AG09309 (cell line): ENCODE results near the gene MTMR12.

ENCODE experiments used
- DNase-seq: peaks from one replicate; pipeline ENCODE4 v3.0.0-alpha.2; 2010; ENCODE audit warnings: low read depth
- H3K4me3 ChIP-seq: 2 replicates; pipeline ENCODE4 v1.5.1; 2011; ENCODE audit warnings: mild to moderate bottlenecking, low read depth, low read length, moderate library complexity; ENCODE audit not compliant: control insufficient read depth
- CTCF ChIP-seq: IDR thresholded peaks from 2 replicates; pipeline ENCODE4 v1.5.1; 2011; ENCODE audit warnings: mild to moderate bottlenecking, low read depth, low read length, inconsistent platforms; ENCODE audit not compliant: insufficient read depth, control insufficient read depth; ENCODE audit errors: missing control alignments

MTMR12 gene

DNA sequence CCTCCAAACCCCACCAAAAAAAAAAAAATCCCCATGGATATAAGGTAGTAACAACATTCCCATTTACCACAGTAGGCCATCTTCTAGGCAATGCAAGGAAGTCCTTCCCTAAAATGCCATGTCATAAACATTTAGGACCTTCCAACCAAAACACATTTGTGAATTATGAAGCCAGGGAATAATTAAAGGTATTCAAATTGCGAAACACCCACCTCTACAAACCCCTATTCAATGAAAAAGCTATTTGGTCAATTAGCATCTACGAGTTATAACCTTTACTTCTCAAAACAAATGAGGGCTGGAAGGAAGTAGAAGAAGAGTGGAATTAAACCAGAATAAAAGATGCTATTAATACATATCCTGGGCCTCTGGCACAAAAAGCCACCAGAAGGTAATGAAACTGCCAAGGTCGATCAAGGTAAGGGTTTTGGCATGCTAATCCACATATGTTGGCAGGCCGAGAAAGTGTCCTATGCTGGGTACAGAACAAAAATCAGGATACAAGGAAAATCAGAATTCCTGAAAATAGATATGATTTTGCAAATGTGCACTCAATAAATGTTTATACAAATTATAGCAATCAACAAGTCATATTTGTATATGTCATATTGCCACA lies 47.7 kb downstream of the MTMR12 start:
- DNase-seq: no peak

GRCh38 chr5:32263684-32264083 lies 49.1 kb downstream of the MTMR12 start:
- TF ChIP-seq CTCF: no peak
- no peak for DNase-seq

More for the DNA sequence above, 47.7 kb downstream of the MTMR12 start:
- TF ChIP-seq CTCF: no peak
- no peak overlapping the region for H3K4me3 ChIP-seq

DNA sequence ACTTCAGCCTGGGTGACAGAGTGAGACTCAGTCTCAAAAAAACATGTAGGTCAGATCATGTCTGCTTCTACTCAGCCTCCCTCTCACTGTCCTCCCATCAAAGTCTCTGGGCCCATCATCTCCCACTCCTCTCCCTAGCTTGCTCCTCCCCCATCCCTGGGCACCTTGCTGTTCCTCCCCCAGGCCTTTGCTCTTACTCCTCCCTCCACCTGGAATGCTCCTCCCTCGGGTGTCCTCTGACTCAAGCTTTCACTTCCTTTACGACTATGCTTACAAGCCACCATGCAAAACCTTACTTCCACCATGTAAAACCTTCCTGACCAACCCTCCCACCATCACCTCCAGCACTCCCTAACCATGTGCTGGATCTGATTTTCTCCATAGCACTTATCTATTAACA lies 51.5 kb downstream of the MTMR12 start:
- H3K4me3 ChIP-seq: no peak overlapping the region
- TF ChIP-seq CTCF: no peak
- no peak for DNase-seq

More at GRCh38 chr5:32263684-32264083, 49.1 kb downstream of the MTMR12 start:
- H3K4me3 ChIP-seq: no peak overlapping the region

- no peak for TF ChIP-seq CTCF
- no peak for DNase-seq
- no peak overlapping the region for H3K4me3 ChIP-seq
Measured at GRCh38 chr5:32259033-32259432, 53.7 kb downstream of the MTMR12 start.

GRCh38 chr5:32258424-32258823 lies 54.3 kb downstream of the MTMR12 start:
- TF ChIP-seq CTCF: no peak
- no peak overlapping the region for H3K4me3 ChIP-seq
- DNase-seq: no peak

DNA sequence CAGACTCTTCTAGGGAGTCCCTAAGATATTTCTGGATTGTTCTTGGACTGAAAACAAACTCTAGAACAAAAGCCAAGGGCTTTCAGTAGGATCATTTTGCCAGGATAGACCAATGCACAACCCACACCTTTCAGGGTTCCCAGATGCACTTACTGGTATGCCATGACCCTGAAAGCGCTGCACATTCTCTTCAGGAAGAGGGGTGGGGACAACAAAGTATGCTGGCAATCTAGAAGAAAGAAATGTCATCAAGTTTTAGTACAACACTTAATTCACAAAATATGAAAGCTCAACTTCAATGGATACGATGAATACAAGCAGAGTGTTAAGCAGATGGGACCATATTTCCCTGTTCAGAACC lies 57.2 kb downstream of the MTMR12 start:
- no peak overlapping the region for H3K4me3 ChIP-seq
- no peak for DNase-seq
- no peak for TF ChIP-seq CTCF
